ENCODE results near the gene DSCAML1.

DNA sequence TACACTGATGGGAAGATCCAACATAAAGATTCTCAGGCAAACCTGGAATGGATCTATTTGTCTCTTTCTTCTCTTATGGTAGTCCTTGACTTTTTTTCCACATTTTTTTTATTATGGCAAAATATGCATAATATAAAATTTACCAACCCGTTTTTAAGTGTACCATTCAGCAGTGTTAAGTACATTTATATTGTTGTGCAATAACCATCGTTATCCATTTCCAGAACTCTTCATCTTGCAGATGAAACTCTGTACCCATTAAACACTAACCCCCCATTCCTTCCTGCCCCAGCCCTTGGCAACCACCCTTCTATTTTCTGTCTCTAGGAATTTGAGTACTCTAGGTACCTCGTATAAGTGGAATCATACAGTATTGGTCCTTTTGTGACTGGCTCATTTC is 99.7 kb downstream of the DSCAML1 start:
- TF ChIP-seq, protein P1, sequence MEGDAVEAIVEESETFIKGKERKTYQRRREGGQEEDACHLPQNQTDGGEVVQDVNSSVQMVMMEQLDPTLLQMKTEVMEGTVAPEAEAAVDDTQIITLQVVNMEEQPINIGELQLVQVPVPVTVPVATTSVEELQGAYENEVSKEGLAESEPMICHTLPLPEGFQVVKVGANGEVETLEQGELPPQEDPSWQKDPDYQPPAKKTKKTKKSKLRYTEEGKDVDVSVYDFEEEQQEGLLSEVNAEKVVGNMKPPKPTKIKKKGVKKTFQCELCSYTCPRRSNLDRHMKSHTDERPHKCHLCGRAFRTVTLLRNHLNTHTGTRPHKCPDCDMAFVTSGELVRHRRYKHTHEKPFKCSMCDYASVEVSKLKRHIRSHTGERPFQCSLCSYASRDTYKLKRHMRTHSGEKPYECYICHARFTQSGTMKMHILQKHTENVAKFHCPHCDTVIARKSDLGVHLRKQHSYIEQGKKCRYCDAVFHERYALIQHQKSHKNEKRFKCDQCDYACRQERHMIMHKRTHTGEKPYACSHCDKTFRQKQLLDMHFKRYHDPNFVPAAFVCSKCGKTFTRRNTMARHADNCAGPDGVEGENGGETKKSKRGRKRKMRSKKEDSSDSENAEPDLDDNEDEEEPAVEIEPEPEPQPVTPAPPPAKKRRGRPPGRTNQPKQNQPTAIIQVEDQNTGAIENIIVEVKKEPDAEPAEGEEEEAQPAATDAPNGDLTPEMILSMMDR (IDR thresholded peaks at IDR 0.05 in 2 of 3, conservative IDR thresholded peaks at IDR 0.05 in 1 of 3; ENCODE audit: borderline replicate concordance in 1 of 3, insufficient read depth in 1 of 3, low read depth in 2 of 3, low read length in 2 of 3), result no peak
- TF ChIP-seq EZH2 (IDR thresholded peaks at IDR 0.05), result no peak
- TF ChIP-seq, protein P2, sequence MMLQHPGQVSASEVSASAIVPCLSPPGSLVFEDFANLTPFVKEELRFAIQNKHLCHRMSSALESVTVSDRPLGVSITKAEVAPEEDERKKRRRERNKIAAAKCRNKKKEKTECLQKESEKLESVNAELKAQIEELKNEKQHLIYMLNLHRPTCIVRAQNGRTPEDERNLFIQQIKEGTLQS (IDR thresholded peaks at IDR 0.05), result no peak

All from HCT116 (cell line).